LHCN-M2 (cell line): ENCODE results near the gene ZNF274. TPM values are rescaled to one million over a fixed set of nuclear protein-coding genes. Genes with fewer than 3 reads are reported as not detected.

Experiments
- total RNA-seq: library from RNA; depleted of rRNA; stranded (reverse); fragments of >200 nt; gene quantifications from 2 replicates; pipeline ENCODE4 v1.2.3, GENCODE V29; 2014; rRNA removed

ZNF274 gene
- total RNA-seq, 1 experiment from 2014 or later: 12.7 TPM

Other genes with a start within 250 kb of the ZNF274 start
- gene ZNF418, start 247.7 kb upstream of the ZNF274 start, total RNA-seq: 1.5 and 2.4 TPM in 2 replicates
- 2.9 and 3.7 TPM in 2 replicates for gene ZNF256, start 235.4 kb upstream of the ZNF274 start, total RNA-seq
- not detected in 2 replicates for gene C19orf18, start 208.5 kb upstream of the ZNF274 start, total RNA-seq
- gene ZNF606, start 180.2 kb upstream of the ZNF274 start, total RNA-seq: 13.9 and 15.6 TPM in 2 replicates
- gene ZSCAN1, start 149.0 kb upstream of the ZNF274 start, total RNA-seq: not detected in 2 replicates
- 0.83 and 1.4 TPM in 2 replicates for gene ZNF135, start 123.8 kb upstream of the ZNF274 start, total RNA-seq
- 57.6 and 59.5 TPM in 2 replicates for gene ZSCAN18, start 84.8 kb upstream of the ZNF274 start, total RNA-seq
- gene ZNF329, start 32.3 kb upstream of the ZNF274 start, total RNA-seq: 10.5 and 11.8 TPM in 2 replicates
- 43.8 and 49.2 TPM in 2 replicates for gene ZNF544, start 45.9 kb downstream of the ZNF274 start, total RNA-seq
- 4.5 and 6.2 TPM in 2 replicates for gene ZNF8, start 95.9 kb downstream of the ZNF274 start, total RNA-seq
- gene ERVK3-1, start 122.3 kb downstream of the ZNF274 start, total RNA-seq: 52.8 and 59.9 TPM in 2 replicates
- gene ZSCAN22, start 143.9 kb downstream of the ZNF274 start, total RNA-seq: 2.6 and 3.5 TPM in 2 replicates
- gene A1BG, start 170.4 kb downstream of the ZNF274 start, total RNA-seq: 27.7 and 62.6 TPM in 2 replicates
- gene ZNF497, start 179.7 kb downstream of the ZNF274 start, total RNA-seq: 1.1 TPM in 2 replicates
- 4.6 and 6.0 TPM in 2 replicates for gene ZNF837, start 198.0 kb downstream of the ZNF274 start, total RNA-seq
- gene RPS5, start 204.2 kb downstream of the ZNF274 start, total RNA-seq: 1,719 and 2,296 TPM in 2 replicates
- gene RNF225, start 212.6 kb downstream of the ZNF274 start, total RNA-seq: 0.29 TPM in 1 of 2 replicates, not detected in the other
- 16.5 and 18.8 TPM in 2 replicates for gene ZNF584, start 225.6 kb downstream of the ZNF274 start, total RNA-seq